PFSK-1 (cell line): Measurements from ENCODE around the gene CDK6.

Source experiments
- FOXP2 ChIP-seq: optimal IDR thresholded peaks from 2 replicates; pipeline ENCODE3; 2011; ENCODE audit warnings: borderline replicate concordance, control low read depth, inconsistent platforms; ENCODE audit not compliant: insufficient read depth; ENCODE audit errors: extremely low read length, extremely low read depth
- POLR2AphosphoS5 ChIP-seq: IDR thresholded peaks from 2 replicates; pipeline ENCODE4 v1.6.1; 2012; ENCODE audit warnings: low read depth, mild to moderate bottlenecking, control low read depth, low read length, moderate library complexity
- SIN3A ChIP-seq: IDR thresholded peaks from 2 replicates; pipeline ENCODE4 v1.6.1; 2012; ENCODE audit warnings: mild to moderate bottlenecking, low read length, moderate library complexity, borderline replicate concordance; ENCODE audit not compliant: insufficient read depth
- TAF1 ChIP-seq: IDR thresholded peaks from 2 replicates; pipeline ENCODE4 v1.6.1; 2012; ENCODE audit warnings: low read length, control low read depth, borderline replicate concordance; ENCODE audit not compliant: insufficient read depth
- TF ChIP-seq, protein P1 (sequence below), 2 experiments: IDR thresholded peaks; 2 replicates each; pipeline versions ENCODE4 v1.6.1 to v1.8.0; 2011 to 2012; ENCODE audit warnings: low read depth in 2 of 2, low read length in 2 of 2, control low read depth in 1 of 2, inconsistent platforms in 1 of 2, mild to moderate bottlenecking in 1 of 2, moderate library complexity in 1 of 2; ENCODE audit not compliant: insufficient read depth in 1 of 2

The CDK6 gene

GRCh38 chr7:92758796-92759431 lies 77.5 kb downstream of the CDK6 start:
- no peak for TF ChIP-seq TAF1
- no peak for TF ChIP-seq POLR2AphosphoS5
- TF ChIP-seq FOXP2, result no peak
- TF ChIP-seq, protein P1, sequence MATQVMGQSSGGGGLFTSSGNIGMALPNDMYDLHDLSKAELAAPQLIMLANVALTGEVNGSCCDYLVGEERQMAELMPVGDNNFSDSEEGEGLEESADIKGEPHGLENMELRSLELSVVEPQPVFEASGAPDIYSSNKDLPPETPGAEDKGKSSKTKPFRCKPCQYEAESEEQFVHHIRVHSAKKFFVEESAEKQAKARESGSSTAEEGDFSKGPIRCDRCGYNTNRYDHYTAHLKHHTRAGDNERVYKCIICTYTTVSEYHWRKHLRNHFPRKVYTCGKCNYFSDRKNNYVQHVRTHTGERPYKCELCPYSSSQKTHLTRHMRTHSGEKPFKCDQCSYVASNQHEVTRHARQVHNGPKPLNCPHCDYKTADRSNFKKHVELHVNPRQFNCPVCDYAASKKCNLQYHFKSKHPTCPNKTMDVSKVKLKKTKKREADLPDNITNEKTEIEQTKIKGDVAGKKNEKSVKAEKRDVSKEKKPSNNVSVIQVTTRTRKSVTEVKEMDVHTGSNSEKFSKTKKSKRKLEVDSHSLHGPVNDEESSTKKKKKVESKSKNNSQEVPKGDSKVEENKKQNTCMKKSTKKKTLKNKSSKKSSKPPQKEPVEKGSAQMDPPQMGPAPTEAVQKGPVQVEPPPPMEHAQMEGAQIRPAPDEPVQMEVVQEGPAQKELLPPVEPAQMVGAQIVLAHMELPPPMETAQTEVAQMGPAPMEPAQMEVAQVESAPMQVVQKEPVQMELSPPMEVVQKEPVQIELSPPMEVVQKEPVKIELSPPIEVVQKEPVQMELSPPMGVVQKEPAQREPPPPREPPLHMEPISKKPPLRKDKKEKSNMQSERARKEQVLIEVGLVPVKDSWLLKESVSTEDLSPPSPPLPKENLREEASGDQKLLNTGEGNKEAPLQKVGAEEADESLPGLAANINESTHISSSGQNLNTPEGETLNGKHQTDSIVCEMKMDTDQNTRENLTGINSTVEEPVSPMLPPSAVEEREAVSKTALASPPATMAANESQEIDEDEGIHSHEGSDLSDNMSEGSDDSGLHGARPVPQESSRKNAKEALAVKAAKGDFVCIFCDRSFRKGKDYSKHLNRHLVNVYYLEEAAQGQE (IDR thresholded peaks at IDR 0.05; ENCODE audit: insufficient read depth in 1 of 2, low read depth in 2 of 2, low read length in 2 of 2), result no peak
- no peak for TF ChIP-seq SIN3A

- TF ChIP-seq SIN3A (no peak), POLR2AphosphoS5 (no peak), TAF1 (no peak)
- TF ChIP-seq, protein P1 (IDR thresholded peaks at IDR 0.05; ENCODE audit: insufficient read depth in 1 of 2, low read depth in 2 of 2, low read length in 2 of 2), result no peak
These were observed 80.7 kb downstream of the CDK6 start for GRCh38 chr7:92755680-92756079.

DNA sequence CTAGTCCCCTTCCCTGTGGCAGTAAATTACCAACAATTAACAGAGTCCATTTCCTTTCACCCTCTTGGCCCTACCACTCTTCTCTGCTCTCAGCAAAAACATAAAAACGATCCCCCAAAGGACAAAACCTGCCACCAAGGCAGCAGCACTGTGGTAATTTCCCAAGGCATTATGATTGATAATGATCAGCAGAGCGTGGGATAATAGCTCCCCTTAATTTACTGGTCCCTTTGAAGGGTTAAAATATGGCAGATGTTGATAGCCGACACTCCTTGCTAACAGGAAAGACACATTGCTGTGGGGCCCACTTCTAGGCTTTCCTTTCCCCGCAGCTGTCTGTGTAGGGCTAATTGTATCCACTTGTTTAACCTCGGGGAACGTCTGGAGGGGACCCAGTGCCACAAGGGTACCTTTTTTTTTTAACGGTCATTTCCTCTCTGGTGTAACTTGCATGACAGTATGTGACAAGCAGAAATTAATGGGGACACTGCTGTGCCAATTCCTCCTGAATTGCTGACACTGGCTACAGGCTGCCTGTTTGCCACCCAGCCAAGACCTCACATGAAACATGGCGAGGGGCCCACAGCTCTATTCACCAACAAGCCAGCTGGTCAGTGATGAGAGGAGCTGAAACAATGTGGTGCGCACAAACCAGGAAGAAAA lies 81.3 kb downstream of the CDK6 start:
- TF ChIP-seq SIN3A (no peak), TAF1 (no peak), POLR2AphosphoS5 (no peak), FOXP2 (no peak)
- TF ChIP-seq, protein P1 (IDR thresholded peaks at IDR 0.05; ENCODE audit: insufficient read depth in 1 of 2, low read depth in 2 of 2, low read length in 2 of 2), result no peak

DNA sequence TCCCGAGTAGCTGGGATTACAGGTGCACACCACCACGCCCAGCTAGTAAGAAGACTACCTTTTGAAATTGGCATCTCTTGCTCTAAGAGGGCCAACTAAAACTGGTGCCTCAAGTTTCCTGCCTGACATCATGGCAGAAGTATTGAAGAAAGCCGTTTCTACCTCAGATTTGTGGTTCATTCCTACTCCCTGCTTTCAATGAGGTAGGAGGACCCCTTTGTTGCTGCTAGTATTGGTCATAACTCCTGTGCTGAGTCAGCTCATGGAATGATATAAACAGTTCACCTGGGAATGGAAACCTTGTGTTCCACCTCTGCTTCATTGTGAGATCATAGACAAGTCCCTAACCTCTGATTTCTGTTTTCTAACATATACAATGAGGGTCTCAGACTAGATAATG lies 82.8 kb downstream of the CDK6 start:
- no peak for TF ChIP-seq TAF1
- TF ChIP-seq FOXP2, result no peak
- no peak for TF ChIP-seq POLR2AphosphoS5
- TF ChIP-seq, protein P1 (IDR thresholded peaks at IDR 0.05; ENCODE audit: insufficient read depth in 1 of 2, low read depth in 2 of 2, low read length in 2 of 2), result no peak
- no peak for TF ChIP-seq SIN3A
